ENCODE measurements around the gene PPDPF.

GRCh38 chr20:63501818-63502670, 18.5 kb upstream of the PPDPF start:
- TF ChIP-seq CTCF (conservative IDR thresholded peaks at IDR 0.05; ENCODE audit: low read length) = no peak
- no peak for TF ChIP-seq EZH2phosphoT487 (IDR thresholded peaks at IDR 0.05; ENCODE audit: borderline replicate concordance, low read depth, low read length)

All from OCI-LY7 (cell line).